ENCODE data around the gene SDK2.

DNA sequence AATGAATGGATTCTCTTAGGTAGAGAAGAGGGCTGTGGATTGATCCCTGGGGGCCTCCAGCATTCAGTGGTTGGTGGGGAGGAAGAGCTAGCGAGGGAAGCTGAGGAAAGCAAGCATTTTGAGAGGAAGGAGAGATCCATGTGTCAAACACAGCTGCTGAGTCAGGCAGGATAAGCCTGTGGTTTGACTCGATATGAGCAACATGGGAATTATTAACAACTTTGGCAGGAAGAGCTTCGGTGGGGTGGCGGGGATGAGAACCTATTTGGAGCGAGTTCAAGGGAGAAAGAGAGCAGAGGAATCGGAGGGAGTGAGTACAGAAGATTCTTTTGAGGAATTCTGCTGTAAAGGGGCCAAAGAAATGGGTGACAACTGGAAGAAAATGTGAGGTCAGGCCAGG lies 273.0 kb downstream of the SDK2 start:
- no peak for TF ChIP-seq CTCF (conservative IDR thresholded peaks at IDR 0.05; ENCODE audit: low read depth, low read length)
- TF ChIP-seq EZH2 (IDR thresholded peaks at IDR 0.05; ENCODE audit: borderline replicate concordance, low read depth, low read length, poor library complexity, severe bottlenecking) = no peak
